ENCODE data around the gene MYO1D. TPM values are rescaled to one million over a fixed set of nuclear protein-coding genes. Genes with fewer than 3 reads are reported as not detected.

The MYO1D gene
- total RNA-seq, 1 donor from 2014 or later = 11.9 TPM

DNA sequence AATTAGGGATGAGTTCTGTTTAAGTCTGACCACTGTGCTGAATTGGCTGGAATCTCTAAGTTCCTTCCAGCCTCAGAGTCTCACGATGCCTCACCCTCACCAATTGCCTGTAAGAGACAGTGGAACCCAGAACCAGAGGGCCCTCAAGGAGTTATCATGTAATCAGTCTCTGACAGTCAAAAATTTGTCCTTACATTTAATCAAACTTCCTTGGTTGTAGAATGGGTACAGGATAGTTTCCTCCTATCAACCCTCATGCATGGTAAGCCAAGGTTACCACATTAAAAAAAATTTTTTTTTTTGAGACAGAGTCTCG lies 306.9 kb downstream of the MYO1D start:
- DNase-seq (ENCODE audit: low read depth, low spot score) = no peak
- Mint-ChIP-seq H3K9me3 (no peaks in the 10 kb centered on the region), H3K27me3 (ENCODE audit: low read depth) (no peaks in the 10 kb centered on the region), H3K36me3 (ENCODE audit: low read depth) (no peaks in the 10 kb centered on the region), H3K27ac (ENCODE audit: unreplicated experiment) (no peak overlapping the region), H3K4me1 (peaks cover 21% of the 10 kb centered on the region), H3K4me3 (no peak overlapping the region)
- TF ChIP-seq, protein P1, sequence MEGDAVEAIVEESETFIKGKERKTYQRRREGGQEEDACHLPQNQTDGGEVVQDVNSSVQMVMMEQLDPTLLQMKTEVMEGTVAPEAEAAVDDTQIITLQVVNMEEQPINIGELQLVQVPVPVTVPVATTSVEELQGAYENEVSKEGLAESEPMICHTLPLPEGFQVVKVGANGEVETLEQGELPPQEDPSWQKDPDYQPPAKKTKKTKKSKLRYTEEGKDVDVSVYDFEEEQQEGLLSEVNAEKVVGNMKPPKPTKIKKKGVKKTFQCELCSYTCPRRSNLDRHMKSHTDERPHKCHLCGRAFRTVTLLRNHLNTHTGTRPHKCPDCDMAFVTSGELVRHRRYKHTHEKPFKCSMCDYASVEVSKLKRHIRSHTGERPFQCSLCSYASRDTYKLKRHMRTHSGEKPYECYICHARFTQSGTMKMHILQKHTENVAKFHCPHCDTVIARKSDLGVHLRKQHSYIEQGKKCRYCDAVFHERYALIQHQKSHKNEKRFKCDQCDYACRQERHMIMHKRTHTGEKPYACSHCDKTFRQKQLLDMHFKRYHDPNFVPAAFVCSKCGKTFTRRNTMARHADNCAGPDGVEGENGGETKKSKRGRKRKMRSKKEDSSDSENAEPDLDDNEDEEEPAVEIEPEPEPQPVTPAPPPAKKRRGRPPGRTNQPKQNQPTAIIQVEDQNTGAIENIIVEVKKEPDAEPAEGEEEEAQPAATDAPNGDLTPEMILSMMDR (conservative IDR thresholded peaks at IDR 0.05) = no peak

DNA sequence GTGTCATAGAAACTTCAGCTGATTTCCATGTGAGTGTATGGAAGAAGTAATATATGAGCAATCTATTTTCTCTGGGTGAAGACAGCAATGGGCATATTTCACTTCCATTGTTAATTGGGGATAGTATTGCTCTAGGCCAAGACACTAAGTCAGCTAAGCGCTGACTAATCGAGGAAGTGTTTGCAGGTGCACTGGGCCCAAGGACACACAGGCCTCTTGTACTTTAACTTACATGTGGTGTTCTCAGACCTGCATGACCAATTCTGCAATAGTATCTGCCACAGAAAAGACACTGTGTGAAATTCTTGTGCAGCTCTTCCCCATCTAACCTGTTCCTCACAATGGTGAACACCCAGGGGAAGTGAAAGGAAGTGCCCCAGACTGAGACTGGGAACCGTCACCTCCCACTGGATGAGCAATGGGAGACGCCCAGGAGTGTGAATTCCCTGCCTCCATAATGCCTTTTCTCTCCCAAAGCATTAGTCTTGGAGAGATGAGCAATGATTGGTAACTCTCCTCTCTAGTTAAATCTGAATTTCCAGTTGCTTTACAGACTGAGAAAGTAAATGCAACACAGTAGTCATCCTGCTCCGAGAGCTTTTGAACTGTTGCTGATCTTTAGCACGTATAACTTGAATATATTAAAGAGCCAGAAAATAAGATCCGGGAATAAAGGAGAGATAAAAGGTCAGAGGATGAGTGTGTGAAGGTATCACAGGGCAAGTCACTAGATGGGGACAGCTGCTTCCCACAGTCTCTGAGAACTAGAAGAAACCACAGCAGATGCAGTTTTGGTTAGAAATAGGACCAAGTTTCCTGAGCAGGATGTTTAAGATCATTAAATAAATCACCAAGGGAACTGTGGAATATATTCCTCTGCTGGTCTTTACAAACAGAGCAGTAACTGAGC lies 307.5 kb downstream of the MYO1D start:
- TF ChIP-seq, protein P1 (conservative IDR thresholded peaks at IDR 0.05) = no peak
- no peak overlapping the region for H3K4me3 Mint-ChIP-seq
- no peak overlapping the region for H3K27ac Mint-ChIP-seq (ENCODE audit: unreplicated experiment)
- no peaks in the 10 kb centered on the region for H3K36me3 Mint-ChIP-seq (ENCODE audit: low read depth)
- H3K9me3 Mint-ChIP-seq = no peaks in the 10 kb centered on the region
- DNase-seq (ENCODE audit: low read depth, low spot score) = no peak
- no peaks in the 10 kb centered on the region for H3K27me3 Mint-ChIP-seq (ENCODE audit: low read depth)
- H3K4me1 Mint-ChIP-seq = peaks cover 21% of the 10 kb centered on the region

DNA sequence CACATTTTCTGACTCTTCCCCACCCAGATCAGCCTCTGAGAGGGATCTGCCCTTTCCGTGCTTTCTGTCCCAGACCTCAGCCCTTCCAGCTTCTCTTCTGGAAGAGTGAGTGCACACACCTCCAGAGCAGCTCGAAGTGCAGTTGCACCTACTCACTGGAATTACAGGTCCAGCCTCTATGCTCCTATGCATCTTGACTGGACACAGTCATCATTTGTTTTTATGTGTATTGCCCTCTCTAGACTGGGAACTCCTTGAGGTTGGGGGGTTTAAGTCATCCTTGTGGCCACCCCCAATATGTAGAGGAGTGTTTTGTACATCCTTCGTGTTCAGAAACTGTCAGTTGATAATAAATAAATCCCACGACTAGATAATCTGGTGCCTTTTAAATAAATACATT lies 308.2 kb downstream of the MYO1D start:
- no peak overlapping the region for H3K27ac Mint-ChIP-seq (ENCODE audit: unreplicated experiment)
- no peak overlapping the region for H3K4me3 Mint-ChIP-seq
- no peaks in the 10 kb centered on the region for H3K36me3 Mint-ChIP-seq (ENCODE audit: low read depth)
- no peak for DNase-seq (ENCODE audit: low read depth, low spot score)
- H3K4me1 Mint-ChIP-seq = peaks cover 21% of the 10 kb centered on the region
- TF ChIP-seq, protein P1 (conservative IDR thresholded peaks at IDR 0.05) = no peak
- no peaks in the 10 kb centered on the region for H3K27me3 Mint-ChIP-seq (ENCODE audit: low read depth)
- no peaks in the 10 kb centered on the region for H3K9me3 Mint-ChIP-seq

DNA sequence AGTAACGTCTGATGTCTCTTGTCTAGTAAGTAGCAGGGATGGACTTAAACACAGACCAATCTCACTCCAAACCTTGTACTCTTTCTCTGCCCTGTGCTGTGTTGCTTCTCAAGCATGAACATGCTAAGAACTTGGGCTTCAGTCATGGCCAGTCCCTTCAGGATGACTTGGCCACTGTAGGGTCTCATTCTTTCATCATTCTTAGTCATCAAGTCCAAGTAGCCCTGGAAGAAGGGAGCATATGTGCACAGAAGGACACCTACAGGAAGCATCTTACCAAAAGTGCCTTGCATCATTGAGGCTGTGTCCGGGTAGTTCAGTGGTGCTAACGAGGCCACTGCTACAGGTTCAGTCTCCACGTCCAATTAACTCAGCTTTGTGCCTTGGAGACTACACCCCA lies 309.4 kb downstream of the MYO1D start:
- Mint-ChIP-seq H3K4me1 (peaks cover 17% of the 10 kb centered on the region), H3K4me3 (no peak overlapping the region), H3K27me3 (ENCODE audit: low read depth) (no peaks in the 10 kb centered on the region), H3K27ac (ENCODE audit: unreplicated experiment) (no peak overlapping the region), H3K36me3 (ENCODE audit: low read depth) (no peaks in the 10 kb centered on the region), H3K9me3 (no peaks in the 10 kb centered on the region)
- TF ChIP-seq, protein P1 (conservative IDR thresholded peaks at IDR 0.05) = no peak
- DNase-seq (ENCODE audit: low read depth, low spot score) = no peak

DNA sequence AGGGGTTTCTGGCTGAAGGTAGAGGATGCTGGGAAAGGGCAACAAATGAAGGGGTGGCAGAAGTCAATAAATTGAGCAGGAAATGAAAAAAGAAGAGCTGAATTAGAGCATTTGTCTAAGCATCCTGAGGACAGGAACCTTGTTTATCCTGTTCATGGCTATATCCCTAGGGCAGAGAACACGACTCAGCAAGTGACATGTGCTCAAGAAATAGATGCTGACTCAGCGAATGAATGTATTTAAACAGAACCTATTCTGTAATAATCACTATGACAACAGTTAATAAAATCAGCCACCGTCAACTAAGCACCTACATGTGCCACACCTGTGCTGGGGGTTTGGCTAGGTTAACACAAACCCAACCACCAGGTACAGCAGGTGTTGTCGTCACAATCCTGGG lies 309.8 kb downstream of the MYO1D start:
- no peak for DNase-seq (ENCODE audit: low read depth, low spot score)
- Mint-ChIP-seq H3K36me3 (ENCODE audit: low read depth) (no peaks in the 10 kb centered on the region), H3K4me1 (peaks cover 13% of the 10 kb centered on the region), H3K9me3 (no peaks in the 10 kb centered on the region), H3K4me3 (no peak overlapping the region), H3K27ac (ENCODE audit: unreplicated experiment) (no peak overlapping the region), H3K27me3 (ENCODE audit: low read depth) (no peaks in the 10 kb centered on the region)
- TF ChIP-seq, protein P1 (conservative IDR thresholded peaks at IDR 0.05) = no peak
